Natural killer cell (primary cell): ENCODE measurements around the gene DENND5A. TPM values are rescaled to one million over a fixed set of nuclear protein-coding genes. Genes with fewer than 3 reads are reported as not detected.

Experiments
- ATAC-seq, 3 donors: fragments of 150-1000 bp in 2 of 3; fragments of 200-7000 bp in 1 of 3; cut with Tn5 transposase; 1 replicate in 1 of 3; 2 replicates in 2 of 3; pipeline ENCODE4 v1.10.0; 2021; ENCODE audit warnings: mild to moderate bottlenecking in 2 of 3, moderate library complexity in 2 of 3
- DNase-seq, 2 donors: peaks; one replicate each; pipeline versions ENCODE4 v3.0.0 to v3.0.0-alpha.2; 2013 to 2021; ENCODE audit warnings: mixed read lengths in 1 of 2
- H3K27ac ChIP-seq: one replicate; pipeline ENCODE4 v1.5.1; 2013; ENCODE audit warnings: mild to moderate bottlenecking, low read length
- H3K27me3 ChIP-seq: one replicate; pipeline ENCODE4 v1.6.1; 2013; ENCODE audit warnings: low read length; ENCODE audit not compliant: control insufficient read depth, insufficient read depth
- H3K36me3 ChIP-seq: one replicate; pipeline ENCODE4 v1.6.1; 2013; ENCODE audit warnings: low read length; ENCODE audit not compliant: control insufficient read depth, insufficient read depth
- H3K4me1 ChIP-seq: one replicate; pipeline ENCODE4 v1.6.1; 2013; ENCODE audit warnings: low read length; ENCODE audit not compliant: control insufficient read depth, insufficient read depth
- H3K4me3 ChIP-seq: one replicate; pipeline ENCODE4 v1.5.1; 2013; ENCODE audit warnings: low read length
- H3K9me3 ChIP-seq: one replicate; pipeline ENCODE4 v1.6.1; 2013; ENCODE audit warnings: low read length; ENCODE audit not compliant: control insufficient read depth, insufficient read depth
- H3K27ac Mint-ChIP-seq, 2 donors: one replicate each; pipeline ENCODE4 v1.8.0; 2022; ENCODE audit warnings: mild to moderate bottlenecking in 2 of 2, mixed read lengths in 2 of 2, moderate library complexity in 1 of 2
- H3K27me3 Mint-ChIP-seq, 2 donors: one replicate each; pipeline ENCODE4 v1.8.0; 2022; ENCODE audit warnings: low read depth in 2 of 2, mixed read lengths in 2 of 2
- H3K36me3 Mint-ChIP-seq: one replicate; pipeline ENCODE4 v1.8.0; 2022; ENCODE audit warnings: mixed read lengths
- H3K4me1 Mint-ChIP-seq, 2 donors: one replicate each; pipeline ENCODE4 v1.8.0; 2022; ENCODE audit warnings: mixed read lengths in 2 of 2
- H3K4me3 Mint-ChIP-seq: one replicate; pipeline ENCODE4 v1.8.0; 2022; ENCODE audit warnings: mild to moderate bottlenecking, moderate library complexity, mixed read lengths
- H3K9me3 Mint-ChIP-seq, 2 donors: one replicate each; pipeline ENCODE4 v1.8.0; 2022; ENCODE audit warnings: mixed read lengths in 2 of 2
- WGBS: methylation state at CpG from one replicate; pipeline ENCODE4 v1.1.7; 2013; ENCODE audit warnings: missing lambda C conversion rate; ENCODE audit not compliant: insufficient coverage; 5-methylcytosine and 5-hydroxymethylcytosine counted together
- intact Hi-C: fragments of 100-400 bp; cut with micrococcal nuclease; formaldehyde crosslinking; loops from one replicate; pipeline ENCODE4 v1.14.2; 2022
- total RNA-seq, 4 donors: library from RNA; stranded (reverse); fragments of 120-200 nt in 1 of 4; gene quantifications; one replicate each; pipeline versions ENCODE4 v1.2.3 to v1.2.4, GENCODE V29; 2013 to 2022
- TF ChIP-seq, protein P1 (sequence below): fragments of 200-600 bp; IDR thresholded peaks from one replicate; pipeline ENCODE4 v1.8.0; 2022; ENCODE audit warnings: antibody characterized with exemption

DENND5A gene
- total RNA-seq, 3 donors from 2014 or later (not counting 1 experiment from before 2014, with no cell fraction given) = 23.8 to 42.5 (median 38.7) TPM

- ATAC-seq (no peak), DNase-seq (no peak)
- H3K4me1 ChIP-seq = no peaks in the 10 kb centered on the region
- TF ChIP-seq, protein P1, sequence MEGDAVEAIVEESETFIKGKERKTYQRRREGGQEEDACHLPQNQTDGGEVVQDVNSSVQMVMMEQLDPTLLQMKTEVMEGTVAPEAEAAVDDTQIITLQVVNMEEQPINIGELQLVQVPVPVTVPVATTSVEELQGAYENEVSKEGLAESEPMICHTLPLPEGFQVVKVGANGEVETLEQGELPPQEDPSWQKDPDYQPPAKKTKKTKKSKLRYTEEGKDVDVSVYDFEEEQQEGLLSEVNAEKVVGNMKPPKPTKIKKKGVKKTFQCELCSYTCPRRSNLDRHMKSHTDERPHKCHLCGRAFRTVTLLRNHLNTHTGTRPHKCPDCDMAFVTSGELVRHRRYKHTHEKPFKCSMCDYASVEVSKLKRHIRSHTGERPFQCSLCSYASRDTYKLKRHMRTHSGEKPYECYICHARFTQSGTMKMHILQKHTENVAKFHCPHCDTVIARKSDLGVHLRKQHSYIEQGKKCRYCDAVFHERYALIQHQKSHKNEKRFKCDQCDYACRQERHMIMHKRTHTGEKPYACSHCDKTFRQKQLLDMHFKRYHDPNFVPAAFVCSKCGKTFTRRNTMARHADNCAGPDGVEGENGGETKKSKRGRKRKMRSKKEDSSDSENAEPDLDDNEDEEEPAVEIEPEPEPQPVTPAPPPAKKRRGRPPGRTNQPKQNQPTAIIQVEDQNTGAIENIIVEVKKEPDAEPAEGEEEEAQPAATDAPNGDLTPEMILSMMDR = no peak
- Mint-ChIP-seq H3K4me3 (no peak overlapping the region), H3K9me3 (no peaks in the 10 kb centered on the region), H3K4me1 (no peaks in the 10 kb centered on the region), H3K36me3 (no peaks in the 10 kb centered on the region), H3K27ac (no peak overlapping the region), H3K27me3 (no peaks in the 10 kb centered on the region)
- no peaks in the 10 kb centered on the region for H3K9me3 ChIP-seq
- H3K27ac ChIP-seq = no peak overlapping the region
- H3K4me3 ChIP-seq = no peak overlapping the region
- no peaks in the 10 kb centered on the region for H3K27me3 ChIP-seq
- H3K36me3 ChIP-seq = peaks cover 58% of the 10 kb centered on the region
- intact Hi-C loops = no loop called here
- WGBS = 100% methylated on average over 1 of the region's 1 CpG
Observed at GRCh38 chr11:9143721-9144120, 121.4 kb downstream of the DENND5A start.

DNA sequence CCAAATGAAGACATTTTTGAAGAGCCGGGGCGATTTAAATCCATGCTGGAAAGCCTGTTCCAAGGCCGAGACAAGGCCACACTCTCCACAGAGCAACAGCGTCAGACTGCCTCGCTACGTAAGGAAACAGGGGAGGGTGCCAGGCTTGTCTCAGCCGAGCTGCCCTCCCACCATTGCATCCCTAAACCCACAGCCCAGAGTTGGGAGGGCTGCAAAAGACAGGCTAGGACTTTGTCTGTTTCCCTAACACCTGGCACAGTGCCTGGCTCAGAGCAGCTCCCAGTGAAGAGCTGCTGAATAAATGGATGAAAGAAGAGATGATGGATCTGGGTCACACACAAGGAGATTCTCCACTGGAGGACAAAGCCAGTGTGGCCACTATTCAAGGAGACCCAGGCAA lies 122.4 kb downstream of the DENND5A start:
- WGBS = 95% methylated on average over 7 of the region's 7 CpGs
- DNase-seq = no peak
- H3K9me3 Mint-ChIP-seq = no peaks in the 10 kb centered on the region
- H3K9me3 ChIP-seq = no peaks in the 10 kb centered on the region
- H3K27ac Mint-ChIP-seq = no peak overlapping the region
- no peak for ATAC-seq
- H3K36me3 Mint-ChIP-seq = no peaks in the 10 kb centered on the region
- H3K27me3 Mint-ChIP-seq = no peaks in the 10 kb centered on the region
- H3K36me3 ChIP-seq = peaks cover 58% of the 10 kb centered on the region
- H3K4me1 Mint-ChIP-seq = peaks cover 0 to 2% of the 10 kb centered on the region in 2 donors
- TF ChIP-seq, protein P1 = no peak
- no peak overlapping the region for H3K4me3 ChIP-seq
- H3K4me3 Mint-ChIP-seq = no peak overlapping the region
- intact Hi-C loops = no loop called here
- H3K4me1 ChIP-seq = no peaks in the 10 kb centered on the region
- no peaks in the 10 kb centered on the region for H3K27me3 ChIP-seq
- no peak overlapping the region for H3K27ac ChIP-seq

- ATAC-seq (no peak), DNase-seq (no peak)
- no peak overlapping the region for H3K27ac ChIP-seq
- Mint-ChIP-seq H3K4me3 (no peak overlapping the region), H3K27me3 (no peaks in the 10 kb centered on the region), H3K36me3 (no peaks in the 10 kb centered on the region), H3K4me1 (peaks cover 0 to 6% of the 10 kb centered on the region in 2 donors), H3K27ac (no peak overlapping the region), H3K9me3 (no peaks in the 10 kb centered on the region)
- peaks cover 49% of the 10 kb centered on the region for H3K36me3 ChIP-seq
- H3K4me1 ChIP-seq = no peaks in the 10 kb centered on the region
- H3K4me3 ChIP-seq = no peak overlapping the region
- intact Hi-C loops = no loop called here
- no peaks in the 10 kb centered on the region for H3K9me3 ChIP-seq
- 95% methylated on average over 7 of the region's 7 CpGs for WGBS
- TF ChIP-seq, protein P1 = no peak
- no peaks in the 10 kb centered on the region for H3K27me3 ChIP-seq
Observed at GRCh38 chr11:9141186-9141585, 124.0 kb downstream of the DENND5A start.

- H3K9me3 Mint-ChIP-seq = no peaks in the 10 kb centered on the region
- H3K27me3 Mint-ChIP-seq = no peaks in the 10 kb centered on the region
- H3K4me3 Mint-ChIP-seq = no peak overlapping the region
Observed at GRCh38 chr11:9139628-9140357, 125.4 kb downstream of the DENND5A start.

More at GRCh38 chr11:9139628-9140357, 125.4 kb downstream of the DENND5A start:
- no peaks in the 10 kb centered on the region for H3K27me3 ChIP-seq
- Mint-ChIP-seq H3K27ac (no peak overlapping the region), H3K4me1 (peaks cover 0 to 6% of the 10 kb centered on the region in 2 donors), H3K36me3 (no peaks in the 10 kb centered on the region)
- TF ChIP-seq, protein P1 = no peak
- no peak overlapping the region for H3K4me3 ChIP-seq
- no peaks in the 10 kb centered on the region for H3K4me1 ChIP-seq
- 92% methylated on average over 6 of the region's 7 CpGs for WGBS
- ATAC-seq (no peak), DNase-seq (no peak)
- H3K9me3 ChIP-seq = no peaks in the 10 kb centered on the region
- H3K36me3 ChIP-seq = peaks cover 37% of the 10 kb centered on the region
- intact Hi-C loops = loop anchor here (5.0 kb wide), 1 partner anchor 122 kb away; no protein-coding TSS in a partner anchor
- H3K27ac ChIP-seq = no peak overlapping the region
